Activated naive CD4-positive, alpha-beta T cell treated with anti-CD3 and anti-CD28 coated beads, Interleukin-2, amount 50 U/mL, for 72 hours (primary cell): Measurements from ENCODE around the gene MLF2. TPM values are rescaled to one million over a fixed set of nuclear protein-coding genes. Genes with fewer than 3 reads are reported as not detected.
"Not testable (repeated sequence)": the region's sequence is repeated elsewhere in the genome, so short reads cannot be mapped to it uniquely, and the experiment has no call there.

Experiments
- ATAC-seq, 2 donors: fragments of 150-1000 bp; cut with Tn5 transposase; 2 replicates each; pipeline ENCODE4 v1.10.0; 2021; ENCODE audit warnings: mild to moderate bottlenecking in 2 of 2, moderate library complexity in 2 of 2
- DNase-seq, 2 donors: peaks; one replicate each; pipeline ENCODE4 v3.0.0; 2021 to 2022; ENCODE audit warnings: low spot score in 2 of 2
- H3K27ac Mint-ChIP-seq, 2 donors: one replicate each; pipeline ENCODE4 v1.8.0; 2022; ENCODE audit warnings: mild to moderate bottlenecking in 2 of 2, mixed read lengths in 2 of 2
- H3K36me3 Mint-ChIP-seq, 2 donors: one replicate each; pipeline ENCODE4 v1.8.0; 2022; ENCODE audit warnings: mixed read lengths in 2 of 2
- H3K9me3 Mint-ChIP-seq, 2 donors: one replicate each; pipeline ENCODE4 v1.8.0; 2022; ENCODE audit warnings: mixed read lengths in 2 of 2
- total RNA-seq, 2 donors: library from RNA; stranded (reverse); gene quantifications; one replicate each; pipeline ENCODE4 v1.2.3, GENCODE V29; 2022

MLF2 gene
- total RNA-seq, 2 donors from 2014 or later = 149 to 275 TPM

DNA sequence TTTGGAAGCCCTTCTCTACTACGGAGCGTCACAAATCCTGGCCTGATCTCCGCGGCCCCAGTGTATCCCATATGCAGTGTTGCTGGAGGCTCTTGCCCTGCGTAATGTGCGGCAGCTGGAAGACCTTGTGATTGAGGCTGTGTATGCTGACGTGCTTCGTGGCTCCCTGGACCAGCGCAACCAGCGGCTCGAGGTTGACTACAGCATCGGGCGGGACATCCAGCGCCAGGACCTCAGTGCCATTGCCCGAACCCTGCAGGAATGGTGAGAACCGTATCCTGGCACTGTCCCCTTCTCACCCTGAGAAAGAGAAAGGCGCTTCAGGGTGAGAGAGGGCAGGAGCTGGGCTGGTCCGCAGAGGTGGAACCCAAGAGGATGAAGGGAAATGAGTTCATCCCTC, 23.8 kb downstream of the MLF2 start:
- ATAC-seq = no peak
- Mint-ChIP-seq H3K9me3 (no peaks in the 10 kb centered on the region), H3K36me3 (peaks cover 6 to 16% of the 10 kb centered on the region in 2 donors), H3K27ac (no peak overlapping the region)
- no peak for DNase-seq

DNA sequence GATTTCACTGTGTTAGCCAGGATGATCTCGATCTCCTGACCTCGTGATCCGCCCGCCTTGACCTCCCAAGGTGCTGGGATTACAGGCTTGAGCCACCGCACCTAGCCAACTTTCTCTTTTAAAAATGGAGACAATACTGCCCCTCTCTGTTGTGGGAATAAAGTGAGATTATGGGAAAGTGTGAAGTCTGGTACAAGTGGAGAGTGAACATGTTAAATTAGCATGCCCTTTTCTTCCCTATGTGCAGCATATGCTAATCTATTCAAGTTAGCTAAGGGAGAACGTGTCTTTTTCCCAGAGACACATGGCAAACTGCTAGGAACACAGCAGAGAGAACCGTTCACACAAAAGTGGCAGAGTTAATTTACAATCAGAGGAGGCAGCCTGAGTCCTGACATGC, 27.6 kb downstream of the MLF2 start:
- DNase-seq = no peak
- peaks cover 4 to 22% of the 10 kb centered on the region in 2 donors for H3K36me3 Mint-ChIP-seq
- no peak for ATAC-seq
- H3K9me3 Mint-ChIP-seq = peaks cover 0 to 4% of the 10 kb centered on the region in 2 donors
- H3K27ac Mint-ChIP-seq = peak overlapping the region in 1 of 2 donors; percentile 29

DNA sequence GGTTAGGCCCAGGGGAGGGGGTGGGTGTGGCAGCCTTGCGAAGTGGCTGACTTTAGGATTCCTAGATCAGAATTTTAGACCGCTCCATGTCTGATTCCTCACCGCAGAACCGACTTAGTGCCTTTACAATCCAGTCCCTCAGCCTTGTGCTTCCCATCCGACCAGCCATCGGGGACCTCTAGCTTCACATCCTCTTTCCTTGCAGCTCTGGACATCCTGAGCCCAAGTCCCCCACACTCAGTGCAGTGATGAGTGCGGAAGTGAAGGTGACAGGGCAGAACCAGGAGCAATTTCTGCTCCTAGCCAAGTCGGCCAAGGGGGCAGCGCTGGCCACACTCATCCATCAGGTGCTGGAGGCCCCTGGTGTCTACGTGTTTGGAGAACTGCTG, 28.5 kb downstream of the MLF2 start:
- H3K27ac Mint-ChIP-seq = peak overlapping the region; percentile 90 to 99
- peak; percentile 27 to 33 for ATAC-seq
- H3K36me3 Mint-ChIP-seq = peaks cover 0 to 17% of the 10 kb centered on the region in 2 donors
- H3K9me3 Mint-ChIP-seq = peaks cover 0 to 4% of the 10 kb centered on the region in 2 donors
- peak in 1 of 2 donors; percentile 33 for DNase-seq

DNA sequence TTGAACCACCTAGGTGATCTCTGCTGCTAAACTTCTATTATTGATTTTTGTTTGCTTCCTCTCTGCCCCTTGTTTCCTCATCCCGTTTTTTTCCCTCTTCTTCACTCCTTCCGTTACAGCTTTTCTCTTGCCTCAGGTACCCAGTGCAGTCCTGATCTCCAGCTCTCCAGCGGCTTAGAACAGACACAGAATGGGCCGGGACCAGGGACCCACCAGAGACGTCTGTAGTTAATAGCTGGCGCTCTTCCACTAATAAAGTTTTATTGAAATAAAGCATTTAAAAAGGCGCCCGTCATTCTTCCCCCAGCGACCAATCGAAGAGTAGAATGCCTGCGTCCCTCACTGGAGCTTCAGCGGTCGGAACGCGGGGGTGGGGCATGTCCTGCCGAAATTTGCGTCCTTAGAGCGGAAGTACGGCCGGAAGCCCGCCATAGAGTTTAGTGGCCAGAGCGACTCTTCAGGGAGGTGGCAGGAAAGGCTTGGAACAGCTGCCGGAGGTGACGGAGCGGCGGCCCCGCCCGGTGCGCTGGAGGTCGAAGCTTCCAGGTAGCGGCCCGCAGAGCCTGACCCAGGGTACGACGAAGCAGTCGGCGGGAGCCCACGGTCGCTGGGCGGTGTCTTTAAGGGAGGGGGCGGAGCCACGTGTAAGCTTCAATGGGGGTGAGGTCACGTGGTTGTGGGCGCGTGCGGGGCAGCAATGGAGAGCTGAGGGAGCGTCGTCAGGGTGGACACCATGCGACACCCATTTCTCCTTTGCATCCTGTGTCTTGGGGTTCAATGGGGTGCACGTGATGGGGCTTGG, 29.1 kb downstream of the MLF2 start, which contains the start of gene COPS7A:
COPS7A (plus strand) TSS at position 440 of the 802 bp plus-strand sequence. CDS start 611 bp downstream, outside the sequence.
- ATAC-seq = peak; percentile 94 to 98
- H3K27ac Mint-ChIP-seq = peak within 1 kb of the TSS; percentile 90 to 99
- peaks cover 0 to 17% of the 10 kb centered on the region in 2 donors for H3K36me3 Mint-ChIP-seq
- peak; percentile 95 to 96 for DNase-seq
- peaks cover 0 to 4% of the 10 kb centered on the region in 2 donors for H3K9me3 Mint-ChIP-seq

DNA sequence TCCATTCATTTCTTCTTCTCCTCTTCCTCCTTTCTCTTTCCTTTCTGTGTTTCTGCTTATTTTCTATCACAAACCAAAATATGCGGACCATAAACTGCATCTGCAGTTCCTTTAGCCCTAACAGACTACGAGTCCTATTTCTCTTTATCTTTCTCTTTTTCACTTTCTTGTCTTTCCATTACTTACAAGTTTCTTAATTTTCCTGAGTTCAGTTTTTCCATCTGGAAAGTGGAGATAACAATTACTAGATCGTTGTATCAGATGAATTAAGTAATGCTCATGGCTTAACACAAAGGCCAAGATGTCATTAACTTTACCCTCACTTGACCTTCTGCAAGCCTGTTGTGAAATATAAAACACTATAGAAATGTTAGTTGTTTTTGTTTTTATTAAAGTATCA, 30.1 kb downstream of the MLF2 start:
- Mint-ChIP-seq H3K9me3 (peaks cover 0 to 4% of the 10 kb centered on the region in 2 donors), H3K27ac (peak overlapping the region; percentile 59 to 90), H3K36me3 (peaks cover 0 to 17% of the 10 kb centered on the region in 2 donors)
- no peak for DNase-seq
- no peak for ATAC-seq

DNA sequence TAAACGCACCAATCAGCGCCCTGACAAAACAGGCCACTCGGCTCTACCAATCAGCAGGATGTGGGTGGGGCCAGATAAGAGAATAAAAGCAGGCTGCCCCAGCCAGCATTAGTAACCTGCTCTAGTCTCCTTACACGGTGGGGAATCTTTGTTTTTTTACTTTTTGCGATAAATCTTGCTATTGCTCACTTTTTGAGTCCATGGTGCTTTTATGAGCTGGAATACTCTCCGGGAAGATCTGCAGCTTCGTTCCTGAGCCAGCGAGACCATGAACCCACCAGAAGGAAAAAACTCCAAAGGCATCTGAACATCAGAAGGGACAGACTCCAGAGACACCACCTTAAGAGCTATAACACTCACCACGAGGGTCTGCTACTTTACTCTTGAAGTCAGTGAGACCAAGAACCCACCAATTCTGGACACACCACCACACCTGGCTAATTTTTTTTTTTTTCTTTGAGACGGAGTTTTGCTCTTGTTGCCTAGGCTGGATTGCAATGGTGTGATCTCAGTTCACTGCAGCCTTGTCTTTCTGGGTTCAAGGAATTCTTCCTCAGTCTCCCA, 36.0 kb downstream of the MLF2 start:
- Mint-ChIP-seq H3K9me3 (peaks cover 0 to 3% of the 10 kb centered on the region in 2 donors), H3K27ac (no peak overlapping the region), H3K36me3 (no peaks in the 10 kb centered on the region)
- ATAC-seq (no peak), DNase-seq (no peak)

DNA sequence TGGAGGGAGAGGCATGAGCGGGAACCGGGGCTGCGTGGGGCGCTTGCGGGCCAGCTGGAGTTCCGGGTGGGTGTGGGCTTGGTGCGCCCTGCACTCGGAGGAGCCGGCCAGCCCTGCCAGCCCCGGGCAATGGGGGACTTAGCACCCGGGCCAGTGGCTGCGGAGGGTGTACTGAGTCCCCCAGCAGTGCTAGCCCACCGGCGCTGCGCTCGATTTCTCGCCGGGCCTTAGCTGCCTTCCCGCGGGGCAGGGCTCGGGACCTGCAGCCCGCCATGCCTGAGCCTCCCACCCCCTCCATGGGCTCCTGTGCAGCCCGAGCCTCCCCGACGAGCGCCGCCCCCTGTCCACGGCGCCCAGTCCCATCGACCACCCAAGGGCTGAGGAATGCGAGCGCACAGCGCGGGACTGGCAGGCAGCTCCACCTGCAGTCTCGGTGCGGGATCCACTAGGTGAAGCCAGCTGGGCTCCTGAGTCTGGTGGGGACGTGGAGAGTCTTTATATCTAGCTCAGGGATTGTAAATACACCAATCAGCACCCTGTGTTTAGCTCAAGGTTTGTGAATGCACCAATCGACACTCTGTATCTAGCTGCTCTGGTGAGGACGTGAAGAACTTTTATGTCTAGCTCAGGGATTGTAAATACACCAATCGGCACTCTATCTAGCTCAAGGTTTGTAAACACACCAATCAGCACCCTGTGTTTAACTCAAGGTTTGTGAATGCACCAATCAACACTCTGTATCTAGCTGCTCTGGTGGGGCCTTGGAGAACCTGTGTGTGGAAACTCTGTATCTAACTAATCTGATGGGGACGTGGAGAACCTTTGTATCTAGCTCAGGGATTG, 36.7 kb downstream of the MLF2 start:
- not testable (repeated sequence) for H3K9me3 Mint-ChIP-seq, ATAC-seq, H3K36me3 Mint-ChIP-seq, DNase-seq, H3K27ac Mint-ChIP-seq

DNA sequence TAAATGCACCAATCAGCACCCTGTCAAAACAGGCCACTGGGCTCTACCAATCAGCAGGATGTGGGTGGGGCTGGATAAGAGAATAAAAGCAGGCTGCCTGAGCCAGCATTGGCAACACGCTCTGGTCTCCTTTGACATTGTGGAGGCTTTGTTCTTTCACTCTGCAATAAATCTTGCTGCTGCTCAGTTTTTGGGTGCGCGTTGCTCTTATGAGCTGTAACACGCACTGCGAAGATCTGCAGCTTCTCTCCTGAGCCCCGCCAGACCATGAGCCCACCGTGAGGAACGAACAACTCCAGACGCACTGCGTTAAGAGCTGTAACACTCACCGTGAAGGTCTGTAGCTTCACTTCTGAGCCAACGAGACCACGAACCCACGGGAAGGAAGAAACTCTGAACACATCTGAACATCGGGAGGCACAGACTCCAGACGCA, 44.0 kb downstream of the MLF2 start:
- H3K27ac Mint-ChIP-seq = peak overlapping the region; percentile 37 to 68
- ATAC-seq (peak in 1 of 2 donors; percentile 72), DNase-seq (peak in 1 of 2 donors; percentile 43)
- peaks cover 0 to 6% of the 10 kb centered on the region in 2 donors for H3K36me3 Mint-ChIP-seq
- H3K9me3 Mint-ChIP-seq = no peaks in the 10 kb centered on the region

DNA sequence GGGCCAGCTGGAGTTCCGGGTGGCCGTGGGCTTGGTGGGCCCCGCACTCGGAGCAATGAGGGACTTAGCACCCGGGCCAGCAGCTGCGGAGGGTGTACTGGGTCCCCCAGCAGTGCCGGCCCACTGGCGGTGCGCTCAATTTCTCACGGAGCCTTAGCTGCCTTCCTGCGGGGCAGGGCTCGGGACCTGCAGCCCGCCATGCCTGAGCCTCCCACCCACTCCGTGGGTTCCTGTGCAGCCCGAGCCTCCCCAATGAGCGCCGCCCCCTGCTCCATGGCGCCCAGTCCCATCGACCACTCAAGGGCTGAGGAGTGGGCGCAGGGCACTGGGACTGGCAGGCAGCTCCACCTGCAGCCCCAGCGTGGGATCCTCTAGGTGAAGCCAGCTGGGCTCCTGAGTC, 44.6 kb downstream of the MLF2 start:
- H3K9me3 Mint-ChIP-seq, ATAC-seq, DNase-seq, H3K36me3 Mint-ChIP-seq, H3K27ac Mint-ChIP-seq: not testable (repeated sequence)

DNA sequence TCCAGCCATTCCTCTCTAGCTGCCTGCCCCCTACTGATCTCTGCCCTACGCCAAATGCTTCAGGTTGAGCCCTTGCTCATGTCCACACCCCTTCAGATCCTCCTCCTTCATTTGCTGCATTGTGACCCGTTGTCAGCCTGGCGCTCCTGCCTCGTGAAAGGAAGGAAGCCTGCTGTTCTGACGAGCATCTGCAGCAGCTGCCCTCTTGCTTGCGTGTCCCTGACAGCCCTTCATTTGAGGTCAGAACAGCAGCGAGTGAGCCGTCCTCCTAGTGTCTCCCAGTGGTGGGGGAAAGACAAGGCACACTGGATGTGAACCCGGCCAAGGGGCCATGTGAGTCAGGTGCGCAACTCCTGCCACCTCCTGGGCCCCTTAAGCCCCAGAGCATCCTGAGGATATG, 49.3 kb downstream of the MLF2 start:
- H3K36me3 Mint-ChIP-seq = no peaks in the 10 kb centered on the region
- H3K27ac Mint-ChIP-seq = no peak overlapping the region
- no peak for DNase-seq
- no peaks in the 10 kb centered on the region for H3K9me3 Mint-ChIP-seq
- no peak for ATAC-seq

DNA sequence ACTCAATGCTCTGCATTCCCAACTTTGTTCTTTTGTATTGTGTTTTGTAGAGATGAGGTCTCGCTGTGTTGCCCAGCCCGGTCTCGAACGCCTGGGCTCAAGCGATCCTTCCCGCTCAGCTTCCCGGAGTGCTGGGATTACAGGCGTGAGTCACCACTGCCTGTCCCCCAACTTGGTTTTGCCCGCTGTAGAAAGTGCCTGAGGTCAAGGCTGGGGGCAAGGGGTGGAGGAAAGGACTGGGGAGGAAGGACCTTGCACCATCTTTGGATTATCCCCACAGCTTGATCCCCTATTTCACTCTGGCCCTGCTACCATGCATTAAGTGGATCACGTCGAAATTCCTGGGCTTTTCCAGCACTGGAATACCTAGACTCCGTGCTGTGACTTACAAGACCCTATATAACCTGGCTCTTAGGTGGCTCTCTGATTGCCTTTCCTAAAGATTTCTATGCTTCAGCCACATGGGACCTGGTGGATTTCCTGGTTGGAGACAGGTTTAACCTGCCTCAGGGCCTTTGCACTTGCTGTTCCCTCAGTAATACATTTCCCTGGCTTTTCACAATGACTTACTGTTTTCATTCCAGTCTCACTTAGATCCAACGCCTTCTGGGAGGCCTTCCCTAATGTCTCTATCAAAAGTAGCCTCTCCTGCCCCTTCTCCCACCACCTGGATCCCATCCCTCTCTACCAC, 51.7 kb downstream of the MLF2 start:
- ATAC-seq (no peak), DNase-seq (no peak)
- no peaks in the 10 kb centered on the region for H3K36me3 Mint-ChIP-seq
- no peak overlapping the region for H3K27ac Mint-ChIP-seq
- H3K9me3 Mint-ChIP-seq = no peaks in the 10 kb centered on the region

DNA sequence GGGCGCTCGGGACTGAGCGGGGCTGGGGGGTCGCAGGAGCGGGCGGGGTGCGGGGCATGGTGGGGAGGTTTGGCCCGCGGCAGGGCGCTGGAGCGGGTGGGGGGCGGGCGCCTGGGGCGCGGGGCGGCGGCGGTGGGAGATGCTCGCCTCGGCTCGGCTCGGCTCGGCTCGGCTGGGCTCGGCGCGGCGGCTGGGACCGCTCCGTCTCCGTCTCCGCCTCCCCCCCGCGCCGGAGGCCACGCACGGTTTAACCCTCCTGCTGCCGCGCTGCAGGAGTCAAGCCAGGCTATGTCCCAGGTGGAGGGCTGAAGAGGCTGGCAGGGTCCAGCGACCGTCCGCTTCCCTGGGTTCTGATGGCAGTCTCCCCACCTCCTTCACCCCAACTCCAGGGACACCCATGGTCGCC, 52.3 kb downstream of the MLF2 start, which contains the start of gene PIANP:
PIANP (minus strand) TSS at position 170 of the 406 bp plus-strand sequence. CDS start 2,754 bp downstream, outside the sequence.
- H3K27ac Mint-ChIP-seq = peak within 1 kb of the TSS in 1 of 2 donors; percentile 42
- peak in 1 of 2 donors; percentile 66 for DNase-seq
- H3K9me3 Mint-ChIP-seq = no peaks in the 10 kb centered on the region
- ATAC-seq = peak; percentile 72 to 84
- no peaks in the 10 kb centered on the region for H3K36me3 Mint-ChIP-seq

DNA sequence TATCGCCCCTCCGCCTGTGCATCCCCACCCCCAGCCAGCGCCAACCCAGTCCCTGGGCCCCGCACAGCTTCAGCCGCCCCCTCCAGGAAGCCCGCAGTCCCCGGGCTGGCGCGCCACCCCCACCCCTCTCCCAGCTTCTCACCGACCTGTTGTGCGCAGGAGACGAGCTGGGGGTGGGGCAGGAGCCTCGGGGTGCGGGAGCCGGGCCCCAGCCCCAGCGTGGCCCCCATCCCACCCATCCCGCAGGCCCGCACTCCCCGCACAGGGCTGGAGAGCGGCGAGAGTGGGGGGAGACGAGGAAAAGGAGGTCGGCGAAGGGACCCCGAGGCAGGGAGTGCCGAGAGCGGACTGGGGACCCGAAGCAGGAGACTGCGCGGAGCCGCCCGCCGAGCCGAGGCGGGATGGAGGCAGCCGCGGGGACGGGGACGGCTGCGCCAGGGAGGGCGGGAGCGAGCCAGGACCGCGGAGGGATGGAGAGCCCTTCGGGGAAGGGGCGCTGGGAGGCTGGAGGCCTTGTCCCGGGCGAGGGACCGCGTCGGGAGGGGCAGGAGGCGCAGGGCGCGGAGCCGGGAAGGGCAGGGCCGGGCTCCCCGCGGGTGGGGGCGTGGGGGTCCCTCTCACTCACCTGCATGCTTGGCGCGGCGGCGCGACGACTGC, 52.8 kb downstream of the MLF2 start:
- ATAC-seq (peak; percentile 42 to 55), DNase-seq (peak in 1 of 2 donors; percentile 34)
- Mint-ChIP-seq H3K9me3 (no peaks in the 10 kb centered on the region), H3K27ac (peak overlapping the region in 1 of 2 donors; percentile 42), H3K36me3 (no peaks in the 10 kb centered on the region)

DNA sequence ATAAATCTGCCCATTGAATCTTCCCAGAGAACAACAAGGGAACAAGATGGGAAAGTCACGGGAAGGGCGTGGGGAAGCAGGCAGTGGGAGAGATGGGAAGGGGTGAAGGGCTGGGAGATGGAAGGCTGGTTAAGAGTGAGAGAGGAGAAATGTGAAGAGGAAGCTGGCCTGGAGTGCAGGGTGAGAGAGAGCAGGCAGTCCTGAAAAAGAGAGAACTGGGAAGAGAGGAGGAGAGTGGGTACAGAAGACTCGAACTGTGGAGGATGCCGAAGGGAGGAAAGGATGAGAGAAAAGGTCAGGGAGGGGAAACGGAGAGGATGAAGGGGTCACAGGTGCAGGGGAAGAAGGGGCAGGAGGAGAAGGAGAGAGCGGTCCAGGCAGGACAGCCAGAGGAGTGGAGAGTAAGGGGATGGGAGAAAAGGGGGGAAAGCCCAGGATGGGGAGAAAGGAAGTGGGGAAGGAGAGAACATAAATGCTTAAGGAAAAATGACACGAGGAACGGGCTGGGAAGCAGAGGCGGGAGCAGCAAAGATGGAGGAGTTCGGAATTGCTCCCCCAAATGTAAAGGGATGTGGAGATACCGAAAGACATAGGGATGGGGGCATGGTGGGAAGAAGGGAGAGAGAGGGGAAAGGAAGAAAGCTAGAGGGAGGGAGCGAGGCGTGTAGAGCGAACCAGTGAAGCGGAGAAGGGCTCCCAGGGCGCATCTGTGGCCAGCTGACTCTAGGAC, 53.5 kb downstream of the MLF2 start:
- Mint-ChIP-seq H3K9me3 (no peaks in the 10 kb centered on the region), H3K27ac (peak overlapping the region; percentile 32 to 42), H3K36me3 (no peaks in the 10 kb centered on the region)
- no peak for DNase-seq
- ATAC-seq = no peak

DNA sequence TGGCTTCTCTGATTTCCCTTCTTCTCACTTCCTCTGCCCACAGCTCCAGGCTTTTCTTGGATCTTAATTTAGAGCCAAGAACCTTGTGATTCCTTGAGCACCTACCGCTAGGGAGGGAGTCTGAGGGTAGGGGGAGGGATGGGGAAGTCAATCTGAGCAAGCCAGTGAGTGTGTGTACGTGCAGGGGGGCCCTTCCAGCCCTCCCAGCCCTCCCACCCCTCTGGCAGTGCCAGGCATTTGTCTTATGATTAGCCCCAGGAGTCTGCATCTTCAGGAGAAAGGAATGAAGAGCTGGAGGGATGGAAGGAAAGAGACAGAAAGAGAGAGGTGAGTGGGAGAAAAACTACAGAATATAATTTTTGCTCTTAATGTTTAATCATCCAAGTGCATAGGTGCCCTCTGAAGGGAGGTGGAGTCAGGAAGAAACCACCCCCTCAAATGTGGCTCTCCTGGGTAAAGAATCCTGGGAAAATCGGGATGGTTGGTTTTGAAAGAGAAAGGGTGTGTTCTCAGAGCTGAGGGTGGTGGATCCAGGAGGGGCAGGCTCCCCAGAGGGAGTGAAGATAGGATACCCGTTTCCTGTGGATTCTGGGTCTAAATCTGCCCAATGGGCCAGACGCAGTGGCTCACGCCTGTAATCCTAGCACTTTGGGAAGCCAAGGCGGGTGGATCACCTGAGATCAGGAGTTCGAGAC, 54.4 kb downstream of the MLF2 start:
- ATAC-seq = no peak
- Mint-ChIP-seq H3K9me3 (no peaks in the 10 kb centered on the region), H3K36me3 (no peaks in the 10 kb centered on the region), H3K27ac (no peak overlapping the region)
- no peak for DNase-seq
